K562 (cell line): ENCODE data around the gene B4GALT4. TPM values are rescaled to one million over a fixed set of nuclear protein-coding genes. Genes with fewer than 3 reads are reported as not detected.

Source experiments
- ATAC-seq: fragments of 200-7000 bp; cut with Tn5 transposase; 3 replicates; pipeline ENCODE4 v1.9.1; 2020; ENCODE audit warnings: moderate library complexity
- BruUV-seq: library from RNA; stranded (reverse); fragments of 400-500 nt; replicated peaks from 2 replicates; lab custom pipeline; 2021; lab: Mats Ljungman, UMichigan
- CTCF ChIA-PET: fragments of 300-600 bp; formaldehyde crosslinking; extraction: SDS; loops from one replicate; lab custom pipeline; 2021; ENCODE audit warnings: low intra/inter-chr PET ratio; lab: Yijun Ruan, JAX
- POLR2A ChIA-PET: fragments of 300-600, 350-650 bp; sonication (Branson Sonifier 250); formaldehyde crosslinking; extraction: SDS; loops from one replicate; lab custom pipeline; 2021; ENCODE audit warnings: antibody characterized with exemption, inconsistent platforms; lab: Yijun Ruan, JAX
- DNase-seq, 4 experiments: peaks; one replicate each; pipeline versions ENCODE4 v3.0.0 to v3.0.0-alpha.2; 2011 to 2018; ENCODE audit warnings: low spot score in 3 of 4, mixed read lengths in 3 of 4; ENCODE audit errors: extremely low read depth in 1 of 4
- FAIRE-seq: peaks from 2 replicates; lab custom pipeline; 2011; peaks lifted over from hg19 to GRCh38; lab: Jason Lieb, UNC
- H2AFZ ChIP-seq: 2 replicates; pipeline ENCODE4 v1.6.0; 2011; ENCODE audit warnings: low read depth, low read length, control low read depth, inconsistent platforms
- H3K27ac ChIP-seq: fragments of 200-600 bp; 3 replicates; pipeline ENCODE4 v1.8.0; 2011; ENCODE audit warnings: low read depth, mild to moderate bottlenecking, control low read depth, inconsistent platforms, low read length, moderate library complexity, mixed read lengths; ENCODE audit errors: extremely low read depth
- H3K27me3 ChIP-seq, 2 experiments: fragments of 300-600 bp in 1 of 2; 2 replicates in 1 of 2; 3 replicates in 1 of 2; pipeline versions ENCODE4 v1.6.0 to v1.8.0; 2011; ENCODE audit warnings: inconsistent platforms in 2 of 2, low read length in 2 of 2, mild to moderate bottlenecking in 1 of 2, mixed read lengths in 1 of 2, moderate library complexity in 1 of 2; ENCODE audit not compliant: control insufficient read depth in 2 of 2, insufficient read depth in 2 of 2
- H3K36me3 ChIP-seq: fragments of 300-600 bp; 3 replicates; pipeline ENCODE4 v1.8.0; 2011; ENCODE audit warnings: mild to moderate bottlenecking, low read length, inconsistent platforms; ENCODE audit not compliant: control insufficient read depth, insufficient read depth
- H3K4me1 ChIP-seq, 2 experiments: fragments of 200-600 bp in 1 of 2; replicated peaks in 1 of 2; 2 replicates in 1 of 2; 3 replicates in 1 of 2; pipeline versions ENCODE4 v1.5.1 to v1.8.0; 2011; ENCODE audit warnings: inconsistent platforms in 2 of 2, low read length in 2 of 2, mild to moderate bottlenecking in 1 of 2, mixed read lengths in 1 of 2, moderate library complexity in 1 of 2; ENCODE audit not compliant: control insufficient read depth in 2 of 2, insufficient read depth in 2 of 2
- H3K4me2 ChIP-seq: 2 replicates; pipeline ENCODE4 v1.6.1; 2011; ENCODE audit warnings: low read length, control low read depth, inconsistent platforms, mixed read lengths; ENCODE audit not compliant: insufficient read depth
- H3K4me3 ChIP-seq: fragments of 200-600 bp; sonication (generic), shearing (Covaris generic); 2 replicates; pipeline ENCODE4 v1.5.1; 2016; ENCODE audit warnings: control low read depth, inconsistent platforms
- H3K79me2 ChIP-seq: fragments of 200-600 bp; 3 replicates; pipeline ENCODE4 v1.8.0; 2011; ENCODE audit warnings: low read length, inconsistent platforms; ENCODE audit not compliant: control insufficient read depth, insufficient read depth
- H3K9ac ChIP-seq, 2 experiments: 2 replicates each; pipeline versions ENCODE4 v1.6.0 to v1.6.1; 2011; ENCODE audit warnings: low read depth in 2 of 2, low read length in 2 of 2, control low read depth in 1 of 2, inconsistent platforms in 1 of 2, mild to moderate bottlenecking in 1 of 2, mixed read lengths in 1 of 2; ENCODE audit not compliant: insufficient read depth in 1 of 2
- H3K9me1 ChIP-seq: one replicate; pipeline ENCODE4 v1.6.0; 2011; ENCODE audit warnings: inconsistent platforms, mild to moderate bottlenecking, low read length, moderate library complexity; ENCODE audit not compliant: control insufficient read depth, insufficient read depth
- H3K9me3 ChIP-seq: replicated peaks from 2 replicates; pipeline ENCODE4 v1.5.1; 2011; ENCODE audit warnings: low read depth, low read length, inconsistent platforms; ENCODE audit not compliant: control insufficient read depth, insufficient read depth
- H4K20me1 ChIP-seq: replicated peaks from 2 replicates; pipeline ENCODE4 v1.6.1; 2011; ENCODE audit warnings: low read length, inconsistent platforms, mixed read lengths; ENCODE audit not compliant: control insufficient read depth, insufficient read depth
- BRD9 ChIP-seq: fragments of 450-650 bp; IDR thresholded peaks from 2 replicates; pipeline ENCODE4 v1.6.1; 2018; ENCODE audit warnings: low read depth; ENCODE audit not compliant: partially characterized antibody
- DACH1 ChIP-seq: fragments of 450-650 bp; IDR thresholded peaks from 2 replicates; pipeline ENCODE4 v1.6.1; 2018; ENCODE audit not compliant: partially characterized antibody
- DMBX1 ChIP-seq: fragments of 250-450 bp; sonication (Bioruptor Pico); IDR thresholded peaks from 2 replicates; pipeline ENCODE4 v1.8.0; 2022; ENCODE audit warnings: inconsistent platforms, mild to moderate bottlenecking, moderate library complexity, borderline replicate concordance
- EP400 ChIP-seq: fragments of 450-650 bp; IDR thresholded peaks from 2 replicates; pipeline ENCODE4 v1.6.1; 2017; ENCODE audit warnings: antibody characterized with exemption, mild to moderate bottlenecking, moderate library complexity
- JUNB ChIP-seq: fragments of 450-650 bp; formaldehyde crosslinking; conservative IDR thresholded peaks from 2 replicates; pipeline ENCODE4 v1.4.0; 2020; ENCODE audit warnings: mild to moderate bottlenecking
- LCOR ChIP-seq: sonication (generic); formaldehyde crosslinking; IDR thresholded peaks from 2 replicates; pipeline ENCODE4 v1.8.0; 2022; ENCODE audit warnings: mild to moderate bottlenecking, missing genetic modification reagents
- MAFF ChIP-seq: IDR thresholded peaks from 2 replicates; pipeline ENCODE4 v1.6.1; 2012; ENCODE audit warnings: low read length, improper control_type of control experiment
- MECOM ChIP-seq: fragments of 250-450 bp; sonication (Bioruptor Pico); IDR thresholded peaks from 2 replicates; pipeline ENCODE4 v1.8.0; 2022; ENCODE audit warnings: inconsistent platforms
- RBBP5 ChIP-seq: fragments of 200-600 bp; sonication (generic); IDR thresholded peaks from 2 replicates; pipeline ENCODE4 v1.6.1; 2012; ENCODE audit warnings: borderline replicate concordance, mild to moderate bottlenecking, low read length, control low read depth, inconsistent platforms; ENCODE audit not compliant: insufficient read depth, poor library complexity, severe bottlenecking
- SMAD1 ChIP-seq: fragments of 150-350 bp; IDR thresholded peaks from 2 replicates; pipeline ENCODE4 v1.6.1; 2014; ENCODE audit warnings: low read length, low read depth; ENCODE audit not compliant: partially characterized antibody
- SRSF9 ChIP-seq: fragments of 200-400 bp; formaldehyde crosslinking; IDR thresholded peaks from 2 replicates; pipeline ENCODE4 v1.6.1; 2017; ENCODE audit warnings: low read depth, low read length, borderline replicate concordance
- TAF9B ChIP-seq: fragments of 450-650 bp; IDR thresholded peaks from 2 replicates; pipeline ENCODE4 v1.6.1; 2018; ENCODE audit warnings: mild to moderate bottlenecking; ENCODE audit not compliant: partially characterized antibody
- WHSC1 ChIP-seq: IDR thresholded peaks from one replicate; pipeline ENCODE4 v1.6.1; 2012; ENCODE audit warnings: low read length, control low read depth, inconsistent platforms
- ZC3H8 ChIP-seq: fragments of 450-650 bp; IDR thresholded peaks from 2 replicates; pipeline ENCODE4 v1.6.1; 2017
- ZNF282 ChIP-seq: sonication (generic); formaldehyde crosslinking; IDR thresholded peaks from 2 replicates; pipeline ENCODE4 v1.8.1; 2023; ENCODE audit warnings: missing genetic modification reagents
- ZNF436 ChIP-seq: fragments of 250-450, 450-650 bp; sonication (Bioruptor Pico); formaldehyde crosslinking; IDR thresholded peaks from 2 replicates; pipeline ENCODE4 v1.7.0; 2020; ENCODE audit warnings: mild to moderate bottlenecking
- WGBS: fragments of 100-300 bp; shearing (Covaris generic); methylation state at CpG from one replicate; pipeline ENCODE4 v1.1.6; 2016; ENCODE audit warnings: low coverage, mixed read lengths; ENCODE audit not compliant: insufficient coverage; ENCODE audit errors: missing lambda C conversion rate; 5-methylcytosine and 5-hydroxymethylcytosine counted together
- in situ Hi-C: fragments of 300-500 bp; cut with MboI; formaldehyde crosslinking; loops from 4 replicates; pipeline ENCODE4 v1.15.0; 2018; ENCODE audit warnings: inconsistent platforms, mixed read lengths
- intact Hi-C: fragments of 100-400 bp; cut with micrococcal nuclease; formaldehyde crosslinking; loops from 2 replicates; pipeline ENCODE4 v1.14.2; 2022
- polyA plus RNA-seq, 8 experiments: library from polyadenylated mRNA; depleted of rRNA in 4 of 8; stranded (reverse) in 5 of 8; unstranded in 3 of 8; fragments of >200 nt; fragmentation: Nextera tagmentation in 2 of 8; fragmentation: Illumina TruSeq in 1 of 8; extraction: Ambion mirVana in 2 of 8; extraction: Trizol in 1 of 8; gene quantifications; 2 replicates each; pipeline versions ENCODE4 v1.2.1 to v1.2.3, GENCODE V29; 2011 to 2014; ENCODE audit warnings: inconsistent platforms in 1 of 8, missing spikeins in 1 of 8
- total RNA-seq, 7 experiments: library from RNA; depleted of rRNA in 6 of 7; stranded (reverse); fragments of >200 nt in 6 of 7; fragmentation: Illumina TruSeq in 2 of 7; extraction: Trizol in 2 of 7; gene quantifications; 2 replicates each; pipeline versions ENCODE4 v1.2.1 to v1.2.3, GENCODE V29; 2011 to 2021; ENCODE audit warnings: low replicate concordance in 1 of 7
- TF ChIP-seq, protein P1 (sequence below): fragments of 250-450 bp; sonication (Bioruptor Pico); IDR thresholded peaks from 2 replicates; pipeline ENCODE4 v1.4.0; 2020; ENCODE audit warnings: mild to moderate bottlenecking, moderate library complexity
- TF ChIP-seq, protein P2 (sequence below): sonication (generic); formaldehyde crosslinking; IDR thresholded peaks from 2 replicates; pipeline ENCODE4 v1.8.0; 2022; ENCODE audit warnings: mild to moderate bottlenecking, missing genetic modification reagents

Gene B4GALT4
- total and polyA plus RNA-seq, 9 of the 15 experiments (the other 6 are each of a cell fraction or from before 2014, with no cell fraction given): 8.2 to 17.8 (median 12.2) TPM

DNA sequence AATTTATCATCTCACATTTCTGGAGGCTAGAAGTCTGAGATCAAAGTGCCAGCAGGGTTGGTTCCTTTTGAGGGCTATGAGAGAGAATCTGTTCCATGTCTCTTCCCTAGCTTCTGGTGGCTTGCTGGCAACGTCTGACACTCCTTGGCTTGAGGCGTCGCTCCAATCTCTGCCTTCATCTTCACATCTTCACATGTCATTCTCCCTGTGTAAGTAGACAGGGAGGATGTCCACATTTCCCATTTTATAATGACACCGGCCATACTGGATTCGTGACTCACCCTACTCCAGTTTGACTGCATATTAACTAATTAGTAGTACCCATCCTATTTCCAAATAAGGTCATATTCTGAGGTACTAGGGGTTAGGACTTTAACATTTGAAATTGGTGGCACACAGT, 36.0 kb upstream of the B4GALT4 start:
- Histone ChIP-seq H3K9me3 (no peaks in the 10 kb centered on the region), H3K4me3 (no peak overlapping the region), H3K27ac (no peak overlapping the region), H2AFZ (no peak overlapping the region), H4K20me1 (no peaks in the 10 kb centered on the region), H3K79me2 (no peaks in the 10 kb centered on the region), H3K9ac (no peak overlapping the region), H3K4me2 (no peak overlapping the region), H3K27me3 (peaks cover 0 to 5% of the 10 kb centered on the region in 2 experiments; a peak in 3 of 5 replicates), H3K9me1 (no peaks in the 10 kb centered on the region), H3K4me1 (no peaks in the 10 kb centered on the region), H3K36me3 (no peaks in the 10 kb centered on the region)
- no peak for DNase-seq
- in situ Hi-C loops (no loop called here), intact Hi-C loops (loop anchor here (5.0 to 10.0 kb wide), 2 partner anchors 106 to 408 kb away; no protein-coding TSS in a partner anchor)
- BruUV-seq: no TSS peak
- ChIA-PET POLR2A (no interaction called here), CTCF (no interaction called here)
- FAIRE-seq: no peak
- no peak for TF ChIP-seq ZC3H8
- no peak for TF ChIP-seq WHSC1
- no peak for TF ChIP-seq SRSF9
- no peak for TF ChIP-seq MECOM (CRISPR knock-in tag)
- TF ChIP-seq SMAD1: no peak
- TF ChIP-seq, protein P1, sequence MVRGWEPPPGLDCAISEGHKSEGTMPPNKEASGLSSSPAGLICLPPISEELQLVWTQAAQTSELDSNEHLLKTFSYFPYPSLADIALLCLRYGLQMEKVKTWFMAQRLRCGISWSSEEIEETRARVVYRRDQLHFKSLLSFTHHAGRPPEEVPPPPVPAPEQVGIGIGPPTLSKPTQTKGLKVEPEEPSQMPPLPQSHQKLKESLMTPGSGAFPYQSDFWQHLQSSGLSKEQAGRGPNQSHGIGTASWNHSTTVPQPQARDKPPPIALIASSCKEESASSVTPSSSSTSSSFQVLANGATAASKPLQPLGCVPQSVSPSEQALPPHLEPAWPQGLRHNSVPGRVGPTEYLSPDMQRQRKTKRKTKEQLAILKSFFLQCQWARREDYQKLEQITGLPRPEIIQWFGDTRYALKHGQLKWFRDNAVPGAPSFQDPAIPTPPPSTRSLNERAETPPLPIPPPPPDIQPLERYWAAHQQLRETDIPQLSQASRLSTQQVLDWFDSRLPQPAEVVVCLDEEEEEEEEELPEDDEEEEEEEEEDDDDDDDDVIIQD (CRISPR knock-in tag): no peak
- TF ChIP-seq ZNF436 (CRISPR knock-in tag): no peak
- TF ChIP-seq JUNB (CRISPR knock-in tag): no peak
- TF ChIP-seq DACH1: no peak
- no peak for TF ChIP-seq MAFF
- no peak for TF ChIP-seq BRD9
- TF ChIP-seq ZNF282: no peak
- TF ChIP-seq TAF9B: no peak
- no peak for TF ChIP-seq DMBX1
- no peak for TF ChIP-seq LCOR (CRISPR knock-in tag)
- TF ChIP-seq, protein P2, sequence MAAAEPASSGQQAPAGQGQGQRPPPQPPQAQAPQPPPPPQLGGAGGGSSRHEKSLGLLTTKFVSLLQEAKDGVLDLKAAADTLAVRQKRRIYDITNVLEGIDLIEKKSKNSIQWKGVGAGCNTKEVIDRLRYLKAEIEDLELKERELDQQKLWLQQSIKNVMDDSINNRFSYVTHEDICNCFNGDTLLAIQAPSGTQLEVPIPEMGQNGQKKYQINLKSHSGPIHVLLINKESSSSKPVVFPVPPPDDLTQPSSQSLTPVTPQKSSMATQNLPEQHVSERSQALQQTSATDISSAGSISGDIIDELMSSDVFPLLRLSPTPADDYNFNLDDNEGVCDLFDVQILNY (CRISPR knock-in tag): no peak
- no peak for TF ChIP-seq EP400
- TF ChIP-seq RBBP5: no peak
- no peak for ATAC-seq
- WGBS: 0% methylated on average over 5 of the region's 5 CpGs
